GM10847 (cell line): Measurements from ENCODE around the gene ATG4B.

Experiments used
- POLR2A ChIP-seq: IDR thresholded peaks from 2 replicates; pipeline ENCODE4 v1.6.1; 2011; ENCODE audit not compliant: insufficient read length; ENCODE audit errors: extremely low read depth

Gene ATG4B

GRCh38 chr2:241668354-241668753 is 30.9 kb downstream of the ATG4B start:
- TF ChIP-seq POLR2A, result no peak

DNA sequence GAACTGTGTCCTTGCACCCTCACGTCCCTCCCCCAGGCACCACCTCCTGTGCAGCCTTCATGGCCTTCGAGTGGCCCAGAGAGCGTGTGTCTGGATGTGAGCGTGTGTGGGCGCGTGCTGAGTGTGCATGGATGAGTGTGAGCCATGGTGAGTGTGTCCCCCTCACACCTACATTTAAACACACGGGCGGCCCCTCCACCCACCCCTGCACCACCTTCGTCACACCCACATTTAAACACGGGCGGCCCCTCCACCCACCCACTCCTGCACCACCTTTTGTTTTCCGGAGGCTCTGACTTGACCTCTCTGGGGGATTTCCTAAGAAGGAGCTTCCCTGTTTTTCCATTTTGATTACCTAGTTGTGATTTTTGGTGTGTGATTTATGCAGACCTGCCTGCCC is 31.3 kb downstream of the ATG4B start:
- TF ChIP-seq POLR2A, result no peak

GRCh38 chr2:241670333-241671110 is 33.0 kb downstream of the ATG4B start:
- no peak for TF ChIP-seq POLR2A

- no peak for TF ChIP-seq POLR2A
Observed at GRCh38 chr2:241671457-241672240, 34.2 kb downstream of the ATG4B start.

DNA sequence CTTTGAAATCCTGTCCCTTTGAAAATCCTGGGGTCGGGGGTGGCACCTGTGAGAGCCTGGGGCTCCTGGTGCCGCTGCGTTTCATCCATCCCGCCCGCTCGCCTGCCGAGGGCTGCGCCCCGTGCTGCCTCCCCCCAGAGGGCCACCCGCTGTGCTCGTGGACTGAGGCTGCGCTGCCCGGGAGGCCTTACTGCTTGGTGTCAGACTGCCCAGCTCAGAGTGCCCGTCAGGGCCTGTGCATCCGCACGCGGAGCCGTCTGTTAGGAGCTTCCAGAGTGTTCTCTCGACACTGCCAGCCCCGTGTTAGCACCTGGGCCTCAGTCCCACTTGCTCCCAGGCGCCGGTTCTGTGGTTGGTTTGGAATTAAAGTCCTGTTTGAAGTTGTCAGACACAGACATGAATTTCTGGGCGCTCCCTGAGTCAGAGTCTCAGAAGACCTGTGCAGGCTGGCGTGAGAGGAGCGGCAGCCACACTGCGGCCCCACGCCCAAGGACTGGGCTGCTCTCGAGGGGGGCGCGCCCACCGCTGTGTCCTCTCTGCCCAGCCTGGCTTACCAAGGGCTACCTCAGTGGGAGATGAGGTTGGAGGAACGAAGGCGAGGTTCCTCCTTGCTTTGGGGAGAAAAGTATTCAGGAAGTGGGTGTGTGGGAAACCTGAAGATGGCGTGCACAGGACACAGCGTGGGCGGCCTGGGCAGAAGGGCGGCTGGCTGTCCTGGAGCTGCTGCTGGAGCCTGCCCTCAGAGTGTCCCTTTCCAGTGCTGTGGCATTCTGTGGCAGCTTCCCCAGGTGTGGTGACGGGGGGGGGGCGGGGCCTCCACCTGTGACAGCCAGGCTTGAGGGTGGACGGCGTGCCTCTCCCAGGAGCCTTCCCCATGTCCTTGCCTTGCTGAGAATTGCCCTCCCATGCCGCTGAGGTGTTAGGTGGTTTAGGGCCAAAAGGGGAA is 35.0 kb downstream of the ATG4B start:
- no peak for TF ChIP-seq POLR2A

DNA sequence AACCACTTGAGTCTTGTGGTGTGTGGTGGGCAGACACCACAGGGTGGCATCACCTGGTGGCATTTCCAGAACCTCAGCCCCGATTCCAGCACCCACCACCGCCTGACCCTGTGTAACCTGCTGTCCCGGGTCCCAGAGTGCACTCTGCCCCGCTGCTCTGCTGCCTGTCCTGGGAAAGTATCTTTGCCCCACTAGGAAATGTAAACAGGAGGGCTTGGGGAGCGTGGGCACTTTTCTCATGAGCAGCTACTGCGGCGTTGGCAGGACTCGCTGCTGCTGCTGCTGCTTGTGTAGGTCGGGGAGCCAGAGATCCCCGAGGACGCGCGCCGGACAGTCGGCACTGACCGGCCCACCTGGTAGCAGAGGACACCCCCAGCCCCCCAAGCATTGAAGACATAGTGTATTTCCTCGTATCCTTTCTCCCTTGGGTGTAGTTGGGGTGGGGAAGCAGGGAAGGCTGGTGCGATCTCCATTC is 35.7 kb downstream of the ATG4B start:
- TF ChIP-seq POLR2A, result no peak

DNA sequence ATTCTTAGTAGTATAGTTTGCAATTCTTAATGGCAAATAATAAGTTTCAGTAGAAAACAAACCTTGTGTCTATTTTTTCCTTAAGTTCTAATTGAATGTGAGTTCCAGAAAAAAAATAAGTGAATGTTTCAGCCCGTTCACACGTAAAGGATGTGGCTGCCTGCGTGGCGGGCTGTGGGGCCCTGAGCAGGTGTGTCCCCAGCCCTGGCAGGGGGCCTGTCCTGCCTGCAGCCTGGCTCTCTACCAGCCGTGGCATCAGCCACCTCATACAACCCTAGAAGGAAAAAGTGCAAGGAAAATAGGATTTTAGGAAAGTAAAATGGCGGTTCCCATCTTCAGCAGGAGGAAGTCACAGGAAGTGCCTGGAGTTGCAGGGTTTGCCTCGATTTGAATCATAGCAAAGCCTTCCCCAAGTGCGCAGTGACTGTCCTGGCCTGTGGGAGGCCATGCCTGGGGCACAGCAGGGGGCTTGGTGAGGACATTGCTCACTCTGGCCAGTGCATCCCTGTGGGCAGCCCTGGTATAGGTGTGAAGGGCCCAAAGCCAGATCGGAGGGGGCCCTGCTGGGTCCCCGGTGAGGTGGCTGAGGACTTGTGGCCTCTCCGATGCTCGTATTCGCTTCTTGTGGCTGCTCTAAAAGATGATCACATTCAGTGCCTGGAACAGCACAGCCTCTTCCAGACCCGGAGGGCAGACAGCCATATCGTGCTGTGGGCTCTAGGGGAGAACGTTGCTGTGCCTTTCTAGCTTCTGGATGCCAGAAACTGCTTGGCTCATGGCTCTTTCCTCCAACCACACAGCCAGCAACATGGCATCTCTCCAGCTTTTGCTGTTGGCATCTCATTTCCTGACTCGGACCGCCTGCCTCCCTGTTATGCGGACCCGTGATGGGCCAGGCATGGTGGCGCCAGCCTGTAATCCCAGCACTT is 36.6 kb downstream of the ATG4B start:
- TF ChIP-seq POLR2A, result no peak

DNA sequence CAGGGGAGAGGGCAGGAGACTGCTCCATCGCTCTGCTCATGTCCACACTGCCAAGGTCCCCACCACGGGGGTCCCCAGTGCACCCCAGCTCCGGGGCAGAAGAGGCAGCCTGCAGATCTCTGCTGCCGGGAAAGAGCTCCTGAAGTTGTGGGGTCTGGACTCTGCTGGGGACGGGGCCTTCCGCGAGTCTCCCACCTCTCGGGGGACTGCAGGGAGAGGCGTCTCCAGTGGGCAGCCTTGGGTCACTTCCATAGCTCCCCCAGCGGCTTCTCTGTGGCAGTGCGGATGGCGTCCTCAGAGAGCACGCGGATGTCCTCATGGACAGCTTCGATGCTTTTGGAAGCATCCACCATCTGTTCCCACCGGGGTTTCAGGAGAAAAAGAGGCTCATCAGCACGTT is 38.4 kb downstream of the ATG4B start:
- no peak for TF ChIP-seq POLR2A

GRCh38 chr2:241676665-241677064 is 39.2 kb downstream of the ATG4B start:
- TF ChIP-seq POLR2A, result no peak

DNA sequence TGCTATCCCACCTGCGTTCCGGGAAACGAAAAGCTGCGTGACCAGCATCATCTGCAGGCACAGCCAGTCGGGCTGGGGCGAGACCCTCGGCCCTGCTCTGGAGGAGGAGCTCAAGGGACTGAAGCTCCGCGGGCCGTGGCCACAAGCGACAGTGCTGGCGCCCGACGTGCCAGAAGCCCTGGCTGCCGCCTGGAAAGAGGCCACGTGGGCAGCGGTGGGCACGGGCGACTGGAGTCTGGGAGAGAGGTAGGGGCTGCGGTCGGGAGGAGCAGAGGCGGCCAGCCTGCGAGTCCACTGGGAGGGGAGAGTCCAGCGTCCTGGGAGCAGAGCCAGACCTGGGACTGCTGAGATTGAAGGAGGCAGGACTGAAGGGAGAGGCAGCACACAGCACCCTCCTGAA is 39.9 kb downstream of the ATG4B start:
- no peak for TF ChIP-seq POLR2A

GRCh38 chr2:241678307-241678706 is 40.8 kb downstream of the ATG4B start:
- no peak for TF ChIP-seq POLR2A

DNA sequence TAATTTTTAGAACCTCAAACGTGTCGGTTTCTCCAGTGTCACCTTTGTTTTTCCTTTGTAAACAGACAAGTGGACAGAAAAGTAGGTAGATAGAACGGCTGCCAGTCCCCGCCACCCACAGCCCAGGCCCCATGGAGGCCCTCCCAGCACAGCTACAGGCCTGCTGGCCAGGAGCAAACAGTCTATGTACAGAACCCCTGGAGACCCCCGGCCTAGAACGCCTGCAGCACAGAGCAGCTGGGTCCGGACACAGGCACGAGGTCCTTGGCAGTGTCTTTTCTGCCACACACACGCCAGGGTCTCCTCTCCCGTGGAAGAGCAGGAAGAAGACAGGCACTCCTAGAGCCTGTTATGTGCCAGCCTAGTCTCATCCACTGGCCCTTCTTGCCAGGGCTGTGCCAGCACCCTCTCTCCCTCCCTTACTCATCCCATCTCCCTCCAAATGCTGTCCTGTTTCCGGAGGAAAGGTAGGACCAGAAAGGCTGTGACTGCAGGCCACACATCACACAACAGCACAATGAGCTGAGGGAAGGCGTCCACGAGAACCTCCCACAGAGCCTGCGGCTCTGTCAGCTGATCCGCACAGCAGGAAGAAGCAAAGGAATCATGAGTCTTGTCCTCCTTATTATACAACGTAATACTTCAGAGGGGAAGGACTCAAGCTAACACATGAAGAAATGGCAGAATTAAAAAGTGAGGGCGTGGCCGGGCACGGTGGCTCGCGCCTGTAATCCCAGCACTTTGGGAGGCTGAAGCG is 41.5 kb downstream of the ATG4B start:
- no peak for TF ChIP-seq POLR2A

DNA sequence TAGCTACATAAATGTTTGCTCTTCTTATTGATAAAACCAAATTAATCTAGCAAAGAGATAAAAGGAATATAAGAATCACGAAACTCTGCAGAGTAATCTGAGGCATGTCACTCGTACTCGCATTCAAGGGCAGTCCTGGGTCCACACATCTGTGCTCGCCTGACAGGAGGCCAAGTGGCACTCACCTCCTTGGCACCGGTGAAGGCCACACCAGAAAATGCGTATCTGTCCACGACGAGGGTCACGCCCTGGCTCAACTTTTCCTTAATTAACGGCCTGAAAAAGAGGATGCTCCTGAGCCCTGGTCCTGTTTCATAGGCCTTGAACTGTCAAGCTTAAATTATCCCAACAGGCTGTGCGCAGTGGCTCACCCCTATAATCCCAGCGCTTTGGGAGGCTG is 42.6 kb downstream of the ATG4B start:
- TF ChIP-seq POLR2A, result no peak
